DOHH2 (cell line): ENCODE results near the gene SPG7.

Source experiments
- H3F3A ChIP-seq: fragments of 200-600 bp; sonication (generic), shearing (Covaris generic); 2 replicates; pipeline ENCODE4 v1.6.0; 2016; ENCODE audit warnings: antibody characterized with exemption, mild to moderate bottlenecking; ENCODE audit not compliant: control insufficient read depth, insufficient read depth
- H3K27ac ChIP-seq: fragments of 200-600 bp; sonication (generic); 2 replicates; pipeline ENCODE4 v1.5.1; 2014; ENCODE audit warnings: low read depth, mild to moderate bottlenecking, low read length, moderate library complexity
- H3K27me3 ChIP-seq: fragments of 200-600 bp; sonication (generic); 2 replicates; pipeline ENCODE4 v1.6.1; 2014; ENCODE audit warnings: mild to moderate bottlenecking, low read length, mixed read lengths; ENCODE audit not compliant: control insufficient read depth
- H3K36me3 ChIP-seq: fragments of 200-600 bp; sonication (generic); 2 replicates; pipeline ENCODE4 v1.6.1; 2014; ENCODE audit warnings: mild to moderate bottlenecking, low read length, moderate library complexity, mixed read lengths; ENCODE audit not compliant: control insufficient read depth
- H3K4me1 ChIP-seq: fragments of 200-600 bp; sonication (generic); 2 replicates; pipeline ENCODE4 v1.6.1; 2014; ENCODE audit warnings: mild to moderate bottlenecking, low read length, mixed read lengths; ENCODE audit not compliant: control insufficient read depth
- H3K4me2 ChIP-seq: fragments of 200-600 bp; sonication (generic); 2 replicates; pipeline ENCODE4 v1.6.0; 2014; ENCODE audit warnings: mild to moderate bottlenecking, low read length, moderate library complexity
- H3K4me3 ChIP-seq: fragments of 200-600 bp; sonication (generic); 2 replicates; pipeline ENCODE4 v1.5.1; 2014; ENCODE audit warnings: mild to moderate bottlenecking, low read length, mixed read lengths
- H3K79me2 ChIP-seq: fragments of 200-600 bp; sonication (generic); 2 replicates; pipeline ENCODE4 v1.6.1; 2014; ENCODE audit warnings: mild to moderate bottlenecking, low read length, mixed read lengths; ENCODE audit not compliant: control insufficient read depth
- H3K9me2 ChIP-seq: fragments of 200-600 bp; sonication (generic); replicated peaks from 2 replicates; pipeline ENCODE4 v1.6.1; 2014; ENCODE audit warnings: mild to moderate bottlenecking, low read length, mixed read lengths; ENCODE audit not compliant: control insufficient read depth
- H3K9me3 ChIP-seq: fragments of 200-600 bp; sonication (generic); 2 replicates; pipeline ENCODE4 v1.6.1; 2014; ENCODE audit warnings: antibody characterized with exemption, low read length, mixed read lengths; ENCODE audit not compliant: control insufficient read depth, insufficient read depth
- H4K20me1 ChIP-seq: fragments of 200-600 bp; sonication (generic); 2 replicates; pipeline ENCODE4 v1.6.0; 2014; ENCODE audit warnings: low read depth, mild to moderate bottlenecking, antibody characterized with exemption, low read length, moderate library complexity; ENCODE audit not compliant: control insufficient read depth, insufficient read depth
- CTCF ChIP-seq: fragments of 200-600 bp; sonication (generic); IDR thresholded peaks from one replicate; pipeline ENCODE4 v1.5.1; 2014; ENCODE audit warnings: antibody characterized with exemption, mild to moderate bottlenecking, low read depth, low read length; ENCODE audit not compliant: poor library complexity, severe bottlenecking
- EZH2phosphoT487 ChIP-seq: fragments of 200-600 bp; sonication (generic); IDR thresholded peaks from 2 replicates; pipeline ENCODE4 v1.6.1; 2017; ENCODE audit warnings: borderline replicate concordance, mild to moderate bottlenecking, antibody characterized with exemption, low read length, moderate library complexity, mixed read lengths

Gene SPG7

GRCh38 chr16:89498839-89499238, 9.4 kb upstream of the SPG7 start:
- H4K20me1 ChIP-seq: no peaks in the 10 kb centered on the region
- no peaks in the 10 kb centered on the region for H3K9me2 ChIP-seq
- no peak for TF ChIP-seq EZH2phosphoT487
- no peak for TF ChIP-seq CTCF
- H3K27me3 ChIP-seq: no peaks in the 10 kb centered on the region
- H3K79me2 ChIP-seq: peaks cover 5% of the 10 kb centered on the region; the same call in 1 of the 2 replicates
- no peaks in the 10 kb centered on the region for H3K4me1 ChIP-seq
- H3F3A ChIP-seq: 0 out of 2 replicates have a peak, but pooled peaks cover 3% of the 10 kb centered on the region
- peaks cover 3% of the 10 kb centered on the region; the same call in 1 of the 2 replicates for H3K36me3 ChIP-seq
- no peak overlapping the region for H3K4me3 ChIP-seq
- H3K4me2 ChIP-seq: no peak overlapping the region
- no peaks in the 10 kb centered on the region for H3K9me3 ChIP-seq
- no peak overlapping the region for H3K27ac ChIP-seq

DNA sequence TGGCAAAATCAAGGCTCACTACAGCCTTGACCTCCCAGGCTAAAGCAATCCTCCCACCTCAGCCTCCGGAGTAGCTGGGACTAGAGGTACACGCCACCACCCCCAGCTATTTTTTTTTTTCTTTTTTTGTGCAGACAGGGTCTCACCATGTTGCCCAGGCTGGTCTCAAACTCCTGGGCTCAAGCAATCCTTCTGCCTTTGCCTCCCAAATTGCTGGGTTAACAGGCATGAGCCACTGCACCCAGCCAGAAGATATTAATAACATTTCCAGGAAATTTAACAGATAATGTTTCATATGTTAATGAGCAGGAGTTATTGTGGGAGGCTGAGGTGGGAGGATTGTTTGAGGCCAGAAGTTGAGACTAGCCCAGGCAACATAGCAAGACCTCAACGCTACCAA, 8.4 kb upstream of the SPG7 start:
- Histone ChIP-seq H3K4me1 (peaks cover under 1% of the 10 kb centered on the region), H3K36me3 (peaks cover 3% of the 10 kb centered on the region; the same call in 1 of the 2 replicates), H3K9me2 (no peaks in the 10 kb centered on the region), H3K4me3 (no peak overlapping the region), H3K27ac (no peak overlapping the region), H3K27me3 (no peaks in the 10 kb centered on the region), H4K20me1 (no peaks in the 10 kb centered on the region), H3K79me2 (peaks cover 3% of the 10 kb centered on the region; the same call in 1 of the 2 replicates), H3F3A (0 out of 2 replicates have a peak, but pooled peaks cover 3% of the 10 kb centered on the region), H3K9me3 (no peaks in the 10 kb centered on the region), H3K4me2 (no peak overlapping the region)
- TF ChIP-seq EZH2phosphoT487: no peak
- TF ChIP-seq CTCF: no peak

DNA sequence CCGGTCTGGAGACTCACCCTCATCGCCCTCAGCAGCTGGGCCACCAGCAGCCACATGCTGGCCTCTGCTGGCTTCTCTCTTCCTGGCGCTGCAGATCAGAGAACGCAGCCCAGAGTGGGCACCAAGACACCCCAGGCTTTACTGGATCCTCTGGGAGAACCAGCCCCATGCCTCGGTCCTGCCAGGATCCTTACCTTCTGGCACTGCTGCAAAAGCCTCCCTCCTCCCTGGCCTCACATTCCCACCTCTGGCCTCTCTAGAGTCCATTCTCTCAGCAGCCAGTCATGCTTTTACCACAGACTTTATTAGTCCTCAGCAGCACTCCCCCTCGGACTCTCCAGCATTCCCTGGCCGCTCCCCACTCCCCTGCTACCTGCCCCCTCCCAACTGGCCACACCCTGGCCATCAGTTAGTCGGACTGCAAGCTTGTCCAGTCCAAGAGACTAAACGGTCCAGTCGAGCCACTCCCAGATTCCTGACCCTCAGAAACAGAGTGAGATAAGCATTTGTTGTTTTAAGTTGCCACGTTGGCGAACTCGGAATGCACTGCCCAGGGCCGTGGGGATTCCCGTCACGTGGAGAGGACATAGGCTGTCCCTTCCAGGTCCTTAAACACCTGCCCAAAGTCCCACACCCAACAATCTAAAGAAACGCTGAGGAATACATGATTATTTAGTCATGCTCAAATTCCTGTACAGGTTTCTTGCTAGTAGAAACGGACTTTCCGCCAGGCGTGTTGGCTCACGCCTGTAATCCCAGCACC, 5.9 kb upstream of the SPG7 start:
- no peak for TF ChIP-seq CTCF
- TF ChIP-seq EZH2phosphoT487: no peak
- H3K4me2 ChIP-seq: no peak overlapping the region
- no peaks in the 10 kb centered on the region for H3K9me3 ChIP-seq
- H3K4me1 ChIP-seq: peaks cover 26% of the 10 kb centered on the region
- H3K79me2 ChIP-seq: peaks cover 6% of the 10 kb centered on the region
- no peaks in the 10 kb centered on the region for H4K20me1 ChIP-seq
- H3K9me2 ChIP-seq: no peaks in the 10 kb centered on the region
- H3K36me3 ChIP-seq: peaks cover 3% of the 10 kb centered on the region; the same call in 1 of the 2 replicates
- H3K27ac ChIP-seq: no peak overlapping the region
- H3K27me3 ChIP-seq: no peaks in the 10 kb centered on the region
- no peak overlapping the region for H3K4me3 ChIP-seq
- H3F3A ChIP-seq: peaks cover 15% of the 10 kb centered on the region
